GM19455 (cell line): ENCODE data around the gene TMA7B.
A peak's percentile ranks its signal among the peaks of the same experiment; 100 is the strongest.
"Not testable (repeated sequence)": the region's sequence is repeated elsewhere in the genome, so short reads cannot be mapped to it uniquely, and the experiment has no call there.

Experiments used
- ATAC-seq: cut with Tn5 transposase; IDR thresholded peaks from one replicate; pipeline ENCODE4 v1.9.1; 2021; ENCODE audit not compliant: unreplicated experiment

The TMA7B gene

DNA sequence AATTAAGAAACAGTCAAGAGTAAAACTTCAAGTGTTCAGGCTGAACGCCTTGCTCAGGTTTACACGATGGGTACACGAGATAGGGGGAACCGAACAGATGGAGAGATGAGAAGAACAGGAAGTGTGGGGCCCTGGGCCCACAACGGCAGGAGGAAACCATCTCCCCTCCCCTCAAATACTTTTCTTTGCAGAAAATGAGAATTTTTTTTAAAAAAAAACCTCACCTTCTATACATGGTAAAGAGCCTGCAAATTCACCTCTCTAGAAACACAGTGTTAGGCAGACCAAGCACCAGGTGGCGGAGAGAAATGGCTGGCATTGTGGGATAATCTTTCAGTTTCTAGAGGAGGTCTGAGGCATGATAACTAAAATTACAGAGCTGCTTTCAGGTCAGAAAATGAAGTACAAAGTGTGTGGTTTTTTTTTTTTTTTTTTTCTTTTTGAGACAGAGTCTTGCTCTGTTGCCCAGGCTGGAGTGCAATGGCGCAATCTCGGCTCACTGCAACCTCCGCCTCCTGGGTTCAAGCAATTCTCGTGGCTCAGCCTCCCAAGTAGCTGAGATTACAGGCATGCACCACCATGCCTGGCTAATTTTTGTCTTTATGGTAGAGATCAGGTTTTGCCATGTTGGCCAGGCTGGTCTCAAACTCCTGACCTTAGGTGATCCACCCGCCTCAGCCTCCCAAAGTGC is 8.4 kb upstream of the TMA7B start:
- ATAC-seq = not testable (repeated sequence)

DNA sequence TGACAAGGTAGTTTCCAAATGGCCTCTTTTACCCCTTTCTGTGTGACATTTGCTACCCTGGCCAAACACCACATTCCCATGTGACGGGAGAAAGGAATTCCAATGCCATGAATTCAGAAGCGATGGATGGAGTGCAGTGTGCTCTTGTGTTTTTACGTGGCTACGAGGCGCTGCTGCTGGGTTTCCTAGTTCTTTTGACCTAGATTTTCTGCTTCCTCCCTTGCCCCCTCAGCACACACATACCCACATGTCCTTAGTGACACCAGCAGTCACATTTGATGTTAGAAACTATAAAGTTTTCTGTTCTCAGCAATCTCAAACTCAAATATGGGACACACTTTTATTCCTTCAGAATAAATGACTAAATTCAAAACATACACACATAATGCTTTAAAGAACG is 7.8 kb upstream of the TMA7B start:
- no peak for ATAC-seq

DNA sequence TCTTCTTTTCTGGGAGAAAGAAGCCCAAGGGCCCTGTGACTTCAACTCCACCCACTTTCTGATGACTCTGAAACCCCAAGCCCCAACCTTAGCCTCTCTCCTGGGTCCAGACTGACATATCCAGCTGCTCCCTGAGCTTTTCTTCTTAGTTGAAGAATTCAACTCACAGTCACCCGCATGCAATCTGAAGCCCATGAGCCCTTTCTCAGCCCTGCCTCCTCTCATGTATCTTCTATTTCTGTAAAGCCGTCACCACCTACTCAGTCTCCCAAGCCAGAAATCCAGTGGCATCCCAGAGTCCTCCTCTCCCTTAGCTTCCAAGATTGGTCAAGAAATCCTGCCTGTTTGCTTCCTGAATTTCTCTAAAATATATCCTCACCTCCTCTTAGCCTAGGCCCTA is 7.1 kb upstream of the TMA7B start:
- no peak for ATAC-seq

DNA sequence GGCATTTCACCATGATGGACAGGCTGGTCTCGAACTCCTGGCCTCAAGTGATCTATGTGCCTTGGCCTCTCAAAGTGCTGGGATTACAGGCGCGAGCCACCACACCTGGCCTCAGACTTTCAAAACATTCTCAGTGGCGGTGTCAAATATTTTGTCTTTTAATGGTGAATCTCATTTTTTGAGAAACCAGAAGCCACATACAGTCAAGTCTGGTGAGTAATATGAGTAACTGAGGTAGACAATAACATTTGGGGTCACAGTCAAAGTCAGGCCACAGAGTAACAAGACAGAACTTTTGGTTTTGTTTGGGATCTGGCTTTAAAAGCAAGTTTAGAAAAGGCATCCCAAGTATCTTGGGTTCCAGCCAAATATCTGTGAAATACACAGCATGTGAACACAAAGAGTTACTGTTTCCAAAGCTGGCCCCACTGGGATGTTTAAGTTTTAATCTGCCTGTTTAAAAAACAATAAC is 5.6 kb upstream of the TMA7B start:
- ATAC-seq = no peak

DNA sequence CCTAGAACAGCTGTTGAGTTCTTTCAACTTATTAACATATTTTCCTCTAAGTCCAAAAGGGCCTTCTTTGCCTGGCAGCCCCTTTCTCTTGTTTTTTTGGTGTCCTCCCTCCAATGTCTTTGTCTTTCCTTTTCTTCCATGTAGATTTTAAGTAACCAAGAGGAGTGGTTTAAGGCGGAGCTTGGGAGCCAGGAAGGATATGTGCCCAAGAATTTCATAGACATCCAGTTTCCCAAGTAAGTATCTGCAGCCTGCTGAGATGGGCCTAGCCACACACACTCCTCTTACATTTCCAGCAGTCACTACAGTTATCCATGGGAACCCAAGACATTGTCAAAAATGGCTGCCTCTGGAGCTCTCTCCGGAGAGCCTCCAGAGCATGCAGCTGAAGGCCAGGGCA is 4.5 kb upstream of the TMA7B start:
- no peak for ATAC-seq

DNA sequence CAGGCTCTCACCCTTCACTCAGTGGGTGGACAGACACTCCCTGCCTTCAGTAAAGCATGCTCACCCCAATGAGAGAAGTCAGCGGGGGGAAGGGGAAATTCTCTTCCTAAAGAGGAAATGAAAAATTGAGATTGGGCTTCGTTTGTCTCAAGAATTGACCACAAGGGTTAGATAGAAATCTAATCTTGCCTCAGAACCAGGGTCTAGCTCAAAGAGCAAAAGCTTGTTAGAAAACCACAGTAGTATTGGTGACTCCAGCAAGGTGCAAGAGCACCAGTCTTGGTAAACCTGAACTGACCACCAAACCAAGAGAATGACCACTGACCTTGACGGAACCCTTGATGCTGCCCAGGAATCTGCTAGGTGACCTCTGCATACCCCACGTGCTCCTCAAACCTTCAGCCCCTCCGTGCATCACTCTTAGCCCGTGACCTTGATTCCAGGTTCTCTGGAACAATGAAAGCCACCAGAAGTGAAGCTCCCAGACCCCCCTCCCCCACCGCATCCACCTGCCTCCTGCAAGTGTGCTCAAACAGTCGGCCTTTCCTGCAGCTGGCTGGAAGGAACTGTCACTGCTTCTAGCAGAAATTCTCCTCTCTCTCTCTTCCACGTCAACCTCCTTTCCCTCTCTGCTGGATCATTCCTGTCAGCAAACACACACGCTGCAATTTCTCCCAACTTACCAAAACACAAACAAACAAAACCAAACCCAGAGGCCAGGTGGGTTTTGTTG is 3.1 kb upstream of the TMA7B start:
- ATAC-seq = no peak

DNA sequence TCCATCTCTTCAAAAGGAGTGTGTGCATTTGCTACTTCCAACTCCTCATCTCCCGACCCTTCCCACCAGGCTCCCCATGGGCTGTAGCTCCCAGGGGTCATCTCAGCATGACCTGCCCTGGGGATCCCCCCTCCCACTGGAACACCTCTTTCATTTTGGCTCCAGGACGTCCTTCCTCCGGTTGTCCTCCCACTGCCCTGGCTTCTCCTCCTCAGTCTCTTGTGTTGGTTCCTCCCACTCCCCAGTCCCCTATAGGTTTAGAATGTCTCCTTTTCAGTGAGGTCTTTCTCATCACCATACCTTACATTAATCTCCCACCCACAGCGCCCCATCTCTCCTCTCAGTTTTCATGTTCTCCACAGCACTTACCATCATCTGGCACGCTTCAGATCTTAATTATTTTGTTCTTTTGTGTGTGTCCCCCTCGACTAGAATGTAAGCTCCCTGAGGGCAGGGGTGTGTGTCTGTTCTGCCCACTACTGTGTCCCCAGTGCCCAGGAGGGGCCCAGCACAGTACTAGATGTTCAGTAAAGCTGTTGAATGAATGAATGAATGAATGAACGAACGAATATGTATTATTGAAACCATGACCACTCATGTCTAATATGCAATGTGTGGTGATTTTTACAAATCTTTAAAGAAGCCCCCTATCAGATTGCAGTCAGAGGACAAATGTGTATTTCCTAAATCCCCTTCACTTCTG is 2.0 kb upstream of the TMA7B start:
- no peak for ATAC-seq

DNA sequence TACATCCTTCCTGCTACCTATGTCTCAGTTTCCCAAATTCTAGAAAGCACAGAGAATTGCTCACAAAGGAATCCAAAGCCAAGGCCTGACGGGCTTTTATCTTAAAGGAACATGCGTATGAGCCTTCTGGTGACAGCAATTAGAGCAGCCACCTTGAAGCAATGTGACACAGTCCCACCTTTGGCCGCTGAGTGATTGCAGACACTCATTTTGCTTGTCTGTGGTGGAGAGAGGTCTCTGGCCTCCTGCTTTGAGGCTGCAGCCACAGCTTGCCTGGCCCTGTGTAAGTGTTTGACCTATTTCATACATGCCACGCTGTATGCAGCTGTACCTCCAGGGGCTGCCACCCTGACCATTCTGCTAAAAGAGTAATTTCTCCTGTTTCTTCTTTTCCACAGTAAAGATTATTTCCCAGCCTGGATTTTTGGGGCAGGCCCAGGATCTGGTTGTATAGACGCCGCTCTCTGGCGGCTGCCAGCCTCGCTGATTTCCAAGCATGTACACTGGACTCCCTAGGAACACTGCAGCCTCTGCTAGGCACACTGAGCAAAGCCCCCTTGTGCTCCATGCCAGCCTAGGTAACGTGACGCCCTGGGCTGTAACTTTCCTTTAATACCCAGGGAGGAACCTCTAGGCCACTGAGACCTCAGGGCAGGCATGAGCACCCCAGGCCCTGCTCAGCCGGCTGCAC is 1.1 kb upstream of the TMA7B start:
- no peak for ATAC-seq

DNA sequence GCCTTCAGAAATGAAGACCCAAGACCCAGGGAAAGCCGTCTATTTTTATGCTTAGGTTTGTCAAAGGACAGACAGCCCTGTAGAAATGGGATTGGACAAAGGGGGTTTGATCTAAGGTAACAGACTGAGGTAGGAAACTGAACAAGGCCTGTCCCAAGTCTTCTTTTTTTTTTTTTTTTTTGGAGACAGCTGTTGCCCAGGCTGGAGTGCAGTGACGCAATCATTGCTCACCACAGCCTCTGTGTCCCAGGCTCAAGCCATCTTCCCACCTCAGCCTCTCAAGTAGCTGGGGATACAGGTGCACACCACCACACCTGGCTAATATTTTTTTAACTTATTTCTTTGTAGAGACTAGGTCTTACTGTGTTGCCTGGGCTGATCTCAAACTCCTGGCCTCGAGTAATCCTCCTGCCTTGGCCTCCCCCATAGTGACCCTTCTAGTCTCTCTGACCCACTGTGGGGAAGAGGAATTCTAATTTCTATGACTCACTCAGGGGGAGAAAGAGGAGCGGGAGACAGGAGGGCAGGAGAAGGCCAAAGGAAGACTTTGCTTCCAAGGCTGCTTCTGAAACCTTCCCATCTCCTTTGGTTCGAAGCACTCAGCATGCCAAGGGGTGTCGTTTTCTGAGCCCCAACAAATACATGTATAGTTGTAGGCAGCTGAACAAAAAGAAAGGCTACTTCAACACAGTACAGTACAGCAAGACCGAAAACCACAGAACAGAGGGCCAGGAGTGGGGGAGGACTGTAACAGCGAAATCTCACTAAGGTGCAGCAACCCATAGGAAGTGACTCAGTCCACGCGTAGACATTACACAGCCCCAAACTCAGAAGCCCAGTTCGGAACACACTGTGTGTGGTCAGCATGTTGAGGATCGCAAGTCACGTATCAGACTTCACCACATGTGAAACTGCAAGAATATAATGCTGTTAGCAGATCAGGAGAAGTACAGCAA is 872 bp downstream of the TMA7B start:
- ATAC-seq = peak; percentile 71

DNA sequence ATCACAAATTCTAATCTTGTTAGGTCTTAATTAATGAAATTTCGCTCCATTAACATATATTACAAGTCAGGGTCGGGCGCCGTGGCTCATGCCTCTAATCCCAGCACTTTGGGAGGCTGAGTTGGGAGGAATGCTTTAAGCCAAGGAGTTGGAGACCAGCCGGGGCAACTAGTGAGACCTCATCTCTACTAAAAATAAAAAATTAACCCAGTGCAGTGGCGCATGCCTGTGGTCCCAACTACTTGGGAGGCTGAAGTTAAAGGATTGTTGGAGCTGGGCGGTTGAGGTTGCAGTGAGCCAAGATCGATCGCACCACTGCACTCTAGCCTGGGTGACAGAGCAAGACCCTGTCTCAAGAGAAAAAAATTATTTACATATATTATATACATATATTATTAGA is 1.9 kb downstream of the TMA7B start:
- no peak for ATAC-seq

DNA sequence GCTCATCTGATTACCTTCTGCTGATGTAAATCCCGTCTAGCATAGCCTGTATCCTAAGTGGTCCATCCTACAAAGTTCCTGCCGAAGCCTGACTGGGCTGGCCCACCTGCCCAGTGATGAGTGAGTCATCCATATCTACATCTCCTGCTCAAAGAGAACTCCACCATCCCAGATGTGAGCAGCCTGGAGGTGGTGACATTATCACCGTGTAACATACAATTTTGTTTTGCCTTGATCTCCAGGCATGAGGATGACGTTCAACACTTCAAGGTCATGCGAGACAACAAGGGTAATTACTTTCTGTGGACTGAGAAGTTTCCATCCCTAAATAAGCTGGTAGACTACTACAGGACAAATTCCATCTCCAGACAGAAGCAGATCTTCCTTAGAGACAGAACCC is 5.6 kb downstream of the TMA7B start:
- ATAC-seq = no peak

DNA sequence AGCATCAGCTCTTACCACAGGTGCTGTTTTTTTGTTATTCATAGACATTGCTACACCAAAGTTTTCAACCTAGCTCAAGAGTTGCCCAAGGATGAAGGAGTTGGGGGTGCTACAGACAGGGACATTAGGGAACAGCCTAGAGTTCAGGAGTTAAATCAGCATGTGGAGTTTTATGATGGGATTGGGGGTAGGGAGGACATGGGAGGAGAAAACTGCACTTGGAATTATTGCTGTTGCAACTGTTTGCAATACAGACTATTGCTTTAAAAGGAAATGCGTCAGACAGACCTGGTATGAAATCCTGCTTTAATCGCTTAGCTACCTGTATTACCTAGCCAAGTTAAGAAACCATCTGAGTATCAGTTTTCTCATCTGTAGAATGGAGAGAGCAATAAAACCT is 6.3 kb downstream of the TMA7B start:
- ATAC-seq = no peak

DNA sequence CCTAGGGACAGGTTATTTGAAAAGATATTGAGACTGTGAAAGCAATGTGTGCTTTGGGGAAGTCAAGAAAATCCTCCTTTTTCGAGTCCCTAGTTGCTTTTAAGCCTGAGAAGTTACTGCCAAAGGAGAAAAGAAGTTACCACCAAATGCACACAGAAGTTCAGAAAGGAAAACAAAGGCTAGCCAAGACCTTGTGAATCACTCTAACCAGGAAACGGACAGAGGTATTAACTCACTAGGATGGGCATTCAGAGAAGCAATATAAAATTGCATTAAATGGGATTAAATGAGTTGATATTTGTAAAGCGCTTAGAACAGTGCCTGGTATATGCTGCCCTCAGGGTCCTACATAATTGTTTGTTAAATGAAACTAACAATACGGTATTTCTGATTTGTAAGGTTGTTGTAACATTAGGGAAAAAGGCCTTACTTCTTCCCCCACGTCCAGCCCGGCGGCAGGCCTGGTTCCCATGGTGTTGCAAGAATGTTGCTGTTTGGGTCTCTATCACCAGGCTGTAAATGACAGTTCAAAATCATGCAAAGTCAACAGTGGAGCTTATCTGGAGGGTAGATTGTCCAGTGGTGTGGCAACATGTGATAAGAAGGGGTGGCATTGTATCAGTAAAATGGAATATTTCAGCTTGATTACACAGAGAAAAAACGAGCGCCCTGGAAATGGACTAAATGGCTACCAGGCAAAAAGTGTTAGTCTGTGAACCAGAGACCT is 7.1 kb downstream of the TMA7B start:
- no peak for ATAC-seq

DNA sequence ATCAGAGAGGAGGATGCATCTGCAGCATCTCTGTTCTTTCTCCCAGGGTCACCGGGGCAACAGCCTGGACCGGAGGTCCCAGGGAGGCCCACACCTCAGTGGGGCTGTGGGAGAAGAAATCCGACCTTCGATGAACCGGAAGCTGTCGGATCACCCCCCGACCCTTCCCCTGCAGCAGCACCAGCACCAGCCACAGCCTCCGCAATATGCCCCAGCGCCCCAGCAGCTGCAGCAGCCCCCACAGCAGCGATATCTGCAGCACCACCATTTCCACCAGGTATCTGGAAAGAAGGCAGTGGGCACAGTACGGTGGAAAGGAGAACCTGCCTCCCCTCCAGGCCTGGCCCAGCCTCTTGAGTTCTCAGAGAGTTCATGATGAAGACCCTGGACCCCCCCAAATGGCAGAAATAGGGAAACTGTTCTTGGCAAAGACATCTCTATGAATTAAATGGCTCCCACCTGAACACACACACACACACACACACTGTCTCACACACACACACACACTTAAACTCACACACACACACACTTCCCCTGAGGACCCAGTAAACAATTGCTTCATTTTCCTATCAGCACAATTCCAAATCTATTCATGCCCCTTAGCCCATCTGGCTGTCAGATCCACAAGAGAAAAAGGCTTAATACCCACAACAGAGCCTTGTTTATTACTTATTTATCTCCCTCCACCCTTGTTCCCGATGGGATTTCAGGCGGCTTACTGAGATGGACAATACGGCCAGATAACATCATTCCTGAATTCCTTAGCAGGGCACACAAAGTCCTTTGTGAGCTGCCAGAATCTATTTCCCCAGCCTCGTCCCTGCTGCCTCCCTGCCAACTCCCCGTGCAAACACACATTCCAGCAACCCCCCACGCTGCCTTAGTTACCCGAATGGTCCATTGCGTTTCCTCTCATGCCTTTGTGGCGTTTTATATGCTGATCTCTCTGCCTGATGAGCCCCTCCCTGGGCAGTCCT is 8.1 kb downstream of the TMA7B start:
- ATAC-seq = no peak

DNA sequence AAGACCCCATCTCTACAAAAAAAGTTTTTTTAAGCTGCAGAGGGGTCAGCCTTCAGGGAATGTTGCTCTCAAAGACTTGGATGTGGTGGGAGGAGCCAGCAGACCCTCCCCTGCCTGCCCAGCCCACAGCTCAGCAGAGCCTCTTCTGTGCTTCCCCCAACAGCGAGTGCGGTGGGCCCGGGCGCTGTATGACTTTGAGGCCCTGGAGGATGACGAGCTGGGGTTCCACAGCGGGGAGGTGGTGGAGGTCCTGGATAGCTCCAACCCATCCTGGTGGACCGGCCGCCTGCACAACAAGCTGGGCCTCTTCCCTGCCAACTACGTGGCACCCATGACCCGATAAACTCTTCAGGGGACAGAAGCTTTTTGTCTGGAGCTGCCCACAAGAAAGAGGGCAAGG is 10.5 kb downstream of the TMA7B start:
- no peak for ATAC-seq

DNA sequence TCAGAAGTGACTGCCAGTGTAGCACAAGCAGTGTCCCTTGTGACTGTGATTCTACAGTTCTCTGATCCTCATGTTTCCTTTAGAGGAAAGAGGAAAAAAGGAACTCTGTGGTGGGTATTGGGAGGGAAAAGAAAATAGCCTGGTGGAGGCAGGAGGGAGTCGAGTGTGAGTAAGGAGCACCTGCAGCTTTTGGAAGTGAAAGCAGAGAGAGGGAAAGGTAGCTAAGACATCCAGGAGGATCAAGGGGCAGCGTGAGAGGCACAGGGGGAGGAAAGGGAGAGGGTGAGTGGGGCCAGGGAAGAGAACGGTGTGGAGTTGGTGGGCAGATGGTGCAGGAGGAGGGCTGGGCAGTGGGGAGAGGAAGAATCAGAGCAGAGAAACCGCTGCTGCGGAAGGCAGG is 12.4 kb downstream of the TMA7B start:
- no peak for ATAC-seq

DNA sequence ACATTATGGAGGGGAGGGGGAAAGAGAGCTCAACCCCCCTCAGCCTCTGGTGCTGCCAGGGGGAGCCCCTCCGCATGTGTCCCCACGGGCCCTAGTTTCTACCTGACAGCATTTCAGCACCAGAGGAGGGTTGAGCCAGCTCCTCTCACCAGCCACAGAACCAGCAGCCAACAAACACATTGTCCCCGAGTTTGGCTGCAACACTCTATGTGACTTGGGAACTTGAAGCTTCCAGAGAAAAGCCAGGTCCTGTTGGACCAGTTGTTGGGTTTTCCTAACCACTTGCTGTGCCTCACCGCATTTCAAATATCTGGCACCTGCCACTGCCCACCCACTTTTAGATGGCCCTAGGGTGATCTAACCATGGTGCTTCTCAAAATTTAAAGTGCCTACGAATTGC is 13.5 kb downstream of the TMA7B start:
- ATAC-seq = no peak

DNA sequence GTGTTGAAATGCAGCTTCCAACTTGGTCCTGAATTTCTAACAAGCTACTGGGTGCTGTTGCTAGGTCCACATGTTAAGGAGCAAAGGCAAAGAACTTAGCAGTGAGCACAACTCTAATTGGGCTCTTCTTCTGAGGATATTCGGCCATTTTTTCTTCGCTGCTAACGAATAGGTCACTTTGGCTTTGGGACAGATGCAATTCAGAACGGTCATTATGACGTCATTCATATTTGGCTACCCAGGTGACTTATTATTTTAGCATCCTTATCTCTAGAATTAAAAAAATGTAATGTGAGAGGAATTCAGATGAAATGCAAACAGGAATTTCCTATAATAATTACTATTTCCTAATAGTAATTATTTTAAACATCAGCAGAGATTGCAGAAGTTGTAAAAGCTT is 13.9 kb downstream of the TMA7B start:
- no peak for ATAC-seq

DNA sequence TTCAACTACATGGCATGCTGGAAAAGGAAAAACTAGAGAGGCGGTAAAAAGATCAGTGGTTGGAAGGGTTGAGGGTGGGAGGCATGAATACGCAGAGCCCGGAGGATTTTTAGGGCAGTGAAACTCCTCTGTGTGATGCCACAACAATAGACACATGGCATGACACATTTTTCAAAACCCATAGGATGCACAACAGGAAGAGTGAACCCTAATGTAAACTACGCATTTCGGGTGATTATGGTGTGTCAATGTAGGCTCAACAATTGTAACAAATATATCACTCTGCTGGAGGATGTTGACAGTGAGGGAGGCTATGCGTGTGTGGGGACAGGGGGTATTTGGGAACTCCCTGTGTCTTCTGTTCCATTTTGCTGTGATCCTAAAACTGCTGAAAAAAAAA is 18.9 kb downstream of the TMA7B start:
- ATAC-seq = no peak
